A673 (cell line): ENCODE measurements around the gene RHOBTB3. TPM values are rescaled to one million over a fixed set of nuclear protein-coding genes. Genes with fewer than 3 reads are reported as not detected.

Experiments
- BruUV-seq: library from RNA; stranded (reverse); fragments of 400-500 nt; replicated peaks from 2 replicates; lab custom pipeline; 2021; lab: Mats Ljungman, UMichigan
- CTCF ChIA-PET: fragments of 300-600 bp; sonication (Branson Sonifier 250); formaldehyde crosslinking; loops from one replicate; lab custom pipeline; 2022; ENCODE audit warnings: antibody characterized with exemption; lab: Charles Lee
- POLR2A ChIA-PET: fragments of 300-600 bp; sonication (Branson Sonifier 250); formaldehyde crosslinking; loops from one replicate; lab custom pipeline; 2022; ENCODE audit warnings: antibody characterized with exemption; ENCODE audit not compliant: low non-redundant PET; lab: Charles Lee
- DNase-seq: peaks from one replicate; pipeline ENCODE4 v3.0.0-alpha.2; 2015; ENCODE audit warnings: low spot score
- H3K27ac ChIP-seq: fragments of 200-600 bp; sonication (generic); 2 replicates; pipeline ENCODE4 v1.5.1; 2016; ENCODE audit warnings: mixed run types, low read depth, mild to moderate bottlenecking, mixed read lengths, antibody characterized with exemption, low read length; ENCODE audit not compliant: poor library complexity, severe bottlenecking
- H3K27me3 ChIP-seq: fragments of 200-600 bp; sonication (generic); replicated peaks from 2 replicates; pipeline ENCODE4 v1.6.1; 2017; ENCODE audit warnings: mixed run types, low read depth, mild to moderate bottlenecking, mixed read lengths, antibody characterized with exemption, low read length; ENCODE audit not compliant: insufficient read depth, poor library complexity
- H3K36me3 ChIP-seq: fragments of 200-600 bp; sonication (generic); 2 replicates; pipeline ENCODE4 v1.6.1; 2016; ENCODE audit warnings: mixed run types, mild to moderate bottlenecking, mixed read lengths, antibody characterized with exemption, low read length; ENCODE audit not compliant: insufficient read depth, poor library complexity, severe bottlenecking
- H3K4me1 ChIP-seq: fragments of 200-600 bp; sonication (generic); 2 replicates; pipeline ENCODE4 v1.6.1; 2017; ENCODE audit warnings: mixed run types, mild to moderate bottlenecking, mixed read lengths, antibody characterized with exemption, low read length; ENCODE audit not compliant: insufficient read depth, poor library complexity, severe bottlenecking
- H3K4me3 ChIP-seq: fragments of 200-600 bp; sonication (generic); 2 replicates; pipeline ENCODE4 v1.5.1; 2016; ENCODE audit warnings: low read depth, mixed run types, mild to moderate bottlenecking, mixed read lengths, low read length; ENCODE audit not compliant: poor library complexity, severe bottlenecking
- H3K9me3 ChIP-seq: fragments of 200-600 bp; sonication (generic); 2 replicates; pipeline ENCODE4 v1.6.1; 2016; ENCODE audit warnings: mixed run types, low read depth, mild to moderate bottlenecking, mixed read lengths, antibody characterized with exemption, low read length; ENCODE audit not compliant: poor library complexity, severe bottlenecking
- EZH2 ChIP-seq: fragments of 200-600 bp; sonication (generic); IDR thresholded peaks from 2 replicates; pipeline ENCODE4 v1.6.1; 2017; ENCODE audit warnings: borderline replicate concordance, low read depth, mild to moderate bottlenecking, mixed read lengths, antibody characterized with exemption, low read length; ENCODE audit not compliant: poor library complexity, severe bottlenecking
- intact Hi-C: fragments of 100-400 bp; cut with micrococcal nuclease; formaldehyde crosslinking; loops from one replicate; pipeline ENCODE4 v1.10.0; 2022; ENCODE audit not compliant: unreplicated experiment
- total RNA-seq: library from RNA; stranded (reverse); gene quantifications from 2 replicates; pipeline ENCODE4 v1.2.3, GENCODE V29; 2021
- TF ChIP-seq, protein P1 (sequence below): fragments of 300-800, 200-600 bp; sonication (generic); conservative IDR thresholded peaks from 2 replicates; pipeline ENCODE4 v1.5.1; 2017; ENCODE audit warnings: low read depth, mild to moderate bottlenecking, antibody characterized with exemption, low read length, moderate library complexity, mixed read lengths

RHOBTB3 gene
- total RNA-seq, 1 experiment from 2014 or later, result 29.6 TPM

DNA sequence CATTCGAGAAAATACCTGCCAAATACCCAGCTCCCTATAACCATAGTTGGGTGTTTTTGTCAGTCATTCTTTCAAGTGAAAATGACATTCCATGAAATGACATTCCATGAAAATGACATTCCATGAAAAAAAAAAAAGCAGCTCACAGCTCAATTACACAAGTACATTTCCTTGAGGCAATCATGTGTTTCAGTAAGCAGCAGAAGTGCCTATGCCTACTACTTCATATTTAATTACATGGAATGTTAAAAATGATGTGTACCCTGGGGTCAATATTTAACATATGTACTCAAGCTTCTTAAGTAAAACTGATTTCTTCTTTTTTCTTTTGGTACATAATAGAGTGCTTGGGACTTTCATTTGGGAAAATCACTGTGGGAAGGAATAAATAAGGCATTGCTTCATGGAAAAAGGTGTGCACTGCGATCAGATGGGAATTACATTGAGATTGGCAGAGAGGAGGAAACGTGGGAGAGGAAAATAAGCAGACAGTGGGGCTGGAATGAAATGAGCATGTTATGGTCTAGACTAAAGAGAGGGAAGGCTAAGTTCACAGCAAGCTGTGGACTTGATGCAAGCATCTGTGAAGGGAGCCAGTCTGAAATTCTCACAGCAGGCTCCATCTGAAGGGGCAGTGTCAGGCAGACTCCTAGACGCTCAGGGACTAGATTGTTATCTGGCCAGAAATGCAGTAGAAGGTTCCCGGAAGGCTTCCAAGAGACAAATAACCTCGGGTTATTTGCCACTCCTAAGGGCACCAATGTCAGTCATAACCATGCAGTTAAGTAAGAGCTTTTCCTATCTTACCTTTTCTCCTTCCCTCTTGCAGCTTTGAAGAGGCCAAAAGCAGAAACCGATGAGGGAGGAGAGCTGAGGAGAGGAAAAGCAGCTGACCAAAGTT, 33.1 kb upstream of the RHOBTB3 start:
- no TSS peak for BruUV-seq
- intact Hi-C loops, result no loop called here
- CTCF ChIA-PET, result interaction anchor here (0.7 kb wide), 1 partner anchor 21 kb away, joined by 3 read pairs; no protein-coding TSS in a partner anchor

DNA sequence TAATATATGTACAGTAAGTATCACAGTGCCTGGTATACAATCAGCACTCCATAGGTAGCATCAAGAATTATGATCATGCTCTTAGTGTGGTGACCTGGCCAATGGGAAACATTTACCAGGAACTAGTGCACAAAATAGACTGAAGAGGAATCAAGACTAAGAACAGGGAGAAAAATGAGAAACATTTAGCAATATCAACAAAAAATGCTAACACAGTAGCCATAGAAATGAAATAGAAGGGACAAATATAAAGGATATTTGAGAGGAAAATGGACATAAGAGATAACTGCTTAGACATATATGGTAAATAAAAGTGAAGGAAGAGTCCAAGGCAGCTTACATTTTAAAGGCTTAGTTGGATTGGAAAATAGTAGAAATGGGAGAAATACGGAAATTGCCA, 31.8 kb upstream of the RHOBTB3 start:
- no peaks in the 10 kb centered on the region for H3K27me3 ChIP-seq
- CTCF ChIA-PET, result no interaction called here
- no peaks in the 10 kb centered on the region for H3K4me1 ChIP-seq
- no peak overlapping the region for H3K27ac ChIP-seq
- H3K36me3 ChIP-seq, result no peaks in the 10 kb centered on the region
- H3K9me3 ChIP-seq, result no peaks in the 10 kb centered on the region
- POLR2A ChIA-PET, result no interaction called here
- intact Hi-C loops, result no loop called here
- no peak for DNase-seq
- no peak for TF ChIP-seq EZH2
- TF ChIP-seq, protein P1, sequence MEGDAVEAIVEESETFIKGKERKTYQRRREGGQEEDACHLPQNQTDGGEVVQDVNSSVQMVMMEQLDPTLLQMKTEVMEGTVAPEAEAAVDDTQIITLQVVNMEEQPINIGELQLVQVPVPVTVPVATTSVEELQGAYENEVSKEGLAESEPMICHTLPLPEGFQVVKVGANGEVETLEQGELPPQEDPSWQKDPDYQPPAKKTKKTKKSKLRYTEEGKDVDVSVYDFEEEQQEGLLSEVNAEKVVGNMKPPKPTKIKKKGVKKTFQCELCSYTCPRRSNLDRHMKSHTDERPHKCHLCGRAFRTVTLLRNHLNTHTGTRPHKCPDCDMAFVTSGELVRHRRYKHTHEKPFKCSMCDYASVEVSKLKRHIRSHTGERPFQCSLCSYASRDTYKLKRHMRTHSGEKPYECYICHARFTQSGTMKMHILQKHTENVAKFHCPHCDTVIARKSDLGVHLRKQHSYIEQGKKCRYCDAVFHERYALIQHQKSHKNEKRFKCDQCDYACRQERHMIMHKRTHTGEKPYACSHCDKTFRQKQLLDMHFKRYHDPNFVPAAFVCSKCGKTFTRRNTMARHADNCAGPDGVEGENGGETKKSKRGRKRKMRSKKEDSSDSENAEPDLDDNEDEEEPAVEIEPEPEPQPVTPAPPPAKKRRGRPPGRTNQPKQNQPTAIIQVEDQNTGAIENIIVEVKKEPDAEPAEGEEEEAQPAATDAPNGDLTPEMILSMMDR, result no peak
- H3K4me3 ChIP-seq, result no peak overlapping the region
- BruUV-seq, result no TSS peak

More for the DNA sequence above, 33.1 kb upstream of the RHOBTB3 start:
- no peak for DNase-seq
- POLR2A ChIA-PET, result no interaction called here
- Histone ChIP-seq H3K4me3 (no peak overlapping the region), H3K36me3 (no peaks in the 10 kb centered on the region), H3K4me1 (no peaks in the 10 kb centered on the region), H3K27me3 (no peaks in the 10 kb centered on the region), H3K27ac (no peak overlapping the region), H3K9me3 (no peaks in the 10 kb centered on the region)
- TF ChIP-seq, protein P1, result no peak
- TF ChIP-seq EZH2, result no peak

DNA sequence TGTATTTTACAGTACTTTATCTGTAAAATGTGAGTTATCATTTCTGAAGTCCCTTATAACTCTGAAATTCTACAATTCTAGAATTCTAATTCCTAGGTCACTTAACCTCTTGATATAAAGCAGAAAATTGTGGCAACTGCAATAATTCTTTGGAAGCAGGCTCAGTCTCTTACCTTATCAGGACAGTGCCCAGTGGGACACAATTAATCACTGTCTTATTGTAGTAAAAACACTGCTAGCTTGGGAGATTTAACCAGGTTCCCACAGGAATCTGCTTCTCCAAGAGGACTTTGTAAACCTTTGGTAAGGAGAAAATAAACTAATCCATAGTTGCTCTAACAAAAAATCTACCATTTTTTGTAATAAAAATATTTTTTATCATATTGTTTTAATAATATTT, 30.1 kb upstream of the RHOBTB3 start:
- Histone ChIP-seq H3K36me3 (no peaks in the 10 kb centered on the region), H3K4me3 (no peak overlapping the region), H3K4me1 (no peaks in the 10 kb centered on the region), H3K27ac (no peak overlapping the region), H3K9me3 (no peaks in the 10 kb centered on the region), H3K27me3 (no peaks in the 10 kb centered on the region)
- intact Hi-C loops, result no loop called here
- ChIA-PET POLR2A (no interaction called here), CTCF (interaction anchor here (0.5 kb wide), 1 partner anchor 55 kb away, joined by 3 read pairs; the partner anchor contains the start of gene RFESD)
- TF ChIP-seq, protein P1, result no peak
- no peak for TF ChIP-seq EZH2
- DNase-seq, result no peak
- no TSS peak for BruUV-seq
